ENCODE measurements around the gene PRKCI. TPM values are rescaled to one million over a fixed set of nuclear protein-coding genes. Genes with fewer than 3 reads are reported as not detected.
"Not testable (repeated sequence)": the region's sequence is repeated elsewhere in the genome, so short reads cannot be mapped to it uniquely, and the experiment has no call there.

The PRKCI gene
- total and polyA plus RNA-seq, 9 of the 15 experiments (the other 6 are each of a cell fraction or from before 2014, with no cell fraction given), result 10.5 to 43.2 (median 31.4) TPM

GRCh38 chr3:170327868-170328548 is 105.8 kb downstream of the PRKCI start:
- DNase-seq (ENCODE audit: extremely low read depth in 1 of 4, low spot score in 3 of 4); H3K27me3 ChIP-seq (ENCODE audit: control insufficient read depth in 2 of 2, insufficient read depth in 2 of 2, low read length in 2 of 2); H3K79me2 ChIP-seq (ENCODE audit: control insufficient read depth, insufficient read depth, low read length); H3K27ac ChIP-seq (ENCODE audit: extremely low read depth, low read depth, low read length); H3K4me2 ChIP-seq (ENCODE audit: insufficient read depth, low read length); H3K9me3 ChIP-seq (replicated peaks; ENCODE audit: control insufficient read depth, insufficient read depth, low read depth, low read length); BruUV-seq (replicated peaks); H4K20me1 ChIP-seq (replicated peaks; ENCODE audit: control insufficient read depth, insufficient read depth, low read length); FAIRE-seq; H3K36me3 ChIP-seq (ENCODE audit: control insufficient read depth, insufficient read depth, low read length); ATAC-seq; intact Hi-C loops (cut with micrococcal nuclease); H3K4me1 ChIP-seq (replicated peaks in 1 of 2; ENCODE audit: control insufficient read depth in 2 of 2, insufficient read depth in 2 of 2, low read length in 2 of 2); in situ Hi-C loops (cut with MboI); H3K9ac ChIP-seq (ENCODE audit: insufficient read depth in 1 of 2, low read depth in 2 of 2, low read length in 2 of 2); H3K9me1 ChIP-seq (ENCODE audit: control insufficient read depth, insufficient read depth, low read length); H3K4me3 ChIP-seq; H2AFZ ChIP-seq (ENCODE audit: low read depth, low read length); CTCF ChIA-PET (ENCODE audit: low intra/inter-chr PET ratio): not testable (repeated sequence)
- TF ChIP-seq NFYB (IDR thresholded peaks at IDR 0.05; ENCODE audit: extremely low read depth, insufficient read length) (peak; percentile 60), C11orf30 (IDR thresholded peaks at IDR 0.05; ENCODE audit: low read depth) (peak; percentile 8; the same call in 1 of the 2 replicates), ZNF316 (IDR thresholded peaks at IDR 0.05) (0 out of 2 replicates have a peak, but pooled peaks have one; percentile 40)
- 60% methylated on average over 6 of the region's 7 CpGs for WGBS (ENCODE audit: insufficient coverage, low coverage, missing lambda C conversion rate)
- POLR2A ChIA-PET, result interaction anchor here (1.4 to 1.5 kb wide), 2 partner anchors 28 to 31 kb away, joined by 3 read pairs; no protein-coding TSS in a partner anchor

GRCh38 chr3:170330366-170330765 is 108.1 kb downstream of the PRKCI start:
- POLR2A ChIA-PET, result no interaction called here
- TF ChIP-seq GABPA (tag; conservative IDR thresholded peaks at IDR 0.05; ENCODE audit: low read depth) (no peak), C11orf30 (IDR thresholded peaks at IDR 0.05; ENCODE audit: low read depth) (peak; percentile 64), ZNF121 (CRISPR knock-in tag; conservative IDR thresholded peaks at IDR 0.05) (no peak), CHD4 (IDR thresholded peaks at IDR 0.05; ENCODE audit: insufficient read depth, insufficient replicate concordance, low read depth, low read length, poor library complexity, severe bottlenecking) (no peak), POLR2AphosphoS5 (IDR thresholded peaks at IDR 0.05; ENCODE audit: control insufficient read depth, insufficient read depth, low read depth, low read length) (no peak), ZNF143 (CRISPR knock-in tag; IDR thresholded peaks at IDR 0.05) (no peak), JUND (IDR thresholded peaks at IDR 0.05; ENCODE audit: borderline replicate concordance, low read depth, low read length) (peak; percentile 90), JUND (tag; IDR thresholded peaks at IDR 0.05; ENCODE audit: borderline replicate concordance, low read depth, low read length) (peak; percentile 63; the same call in 1 of the 3 replicates), ZNF316 (IDR thresholded peaks at IDR 0.05) (peak; percentile 66), SAFB (IDR thresholded peaks at IDR 0.05; ENCODE audit: borderline replicate concordance, low read depth, low read length) (no peak), PTRF (tag; IDR thresholded peaks at IDR 0.05) (no peak), TCF7L2 (IDR thresholded peaks at IDR 0.05; ENCODE audit: low read depth, low read length) (no peak)
- TF ChIP-seq, protein P1, sequence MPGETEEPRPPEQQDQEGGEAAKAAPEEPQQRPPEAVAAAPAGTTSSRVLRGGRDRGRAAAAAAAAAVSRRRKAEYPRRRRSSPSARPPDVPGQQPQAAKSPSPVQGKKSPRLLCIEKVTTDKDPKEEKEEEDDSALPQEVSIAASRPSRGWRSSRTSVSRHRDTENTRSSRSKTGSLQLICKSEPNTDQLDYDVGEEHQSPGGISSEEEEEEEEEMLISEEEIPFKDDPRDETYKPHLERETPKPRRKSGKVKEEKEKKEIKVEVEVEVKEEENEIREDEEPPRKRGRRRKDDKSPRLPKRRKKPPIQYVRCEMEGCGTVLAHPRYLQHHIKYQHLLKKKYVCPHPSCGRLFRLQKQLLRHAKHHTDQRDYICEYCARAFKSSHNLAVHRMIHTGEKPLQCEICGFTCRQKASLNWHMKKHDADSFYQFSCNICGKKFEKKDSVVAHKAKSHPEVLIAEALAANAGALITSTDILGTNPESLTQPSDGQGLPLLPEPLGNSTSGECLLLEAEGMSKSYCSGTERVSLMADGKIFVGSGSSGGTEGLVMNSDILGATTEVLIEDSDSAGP (CRISPR knock-in tag; IDR thresholded peaks at IDR 0.05), result no peak

More at GRCh38 chr3:170330366-170330765, 108.1 kb downstream of the PRKCI start:
- Histone ChIP-seq H3K4me3 (no peak overlapping the region), H2AFZ (ENCODE audit: low read depth, low read length) (peak overlapping the region; percentile 60; the same call in 1 of the 2 replicates), H3K9me1 (ENCODE audit: control insufficient read depth, insufficient read depth, low read length) (no peaks in the 10 kb centered on the region), H3K9me3 (replicated peaks; ENCODE audit: control insufficient read depth, insufficient read depth, low read depth, low read length) (peaks cover 9% of the 10 kb centered on the region), H3K27me3 (ENCODE audit: control insufficient read depth in 2 of 2, insufficient read depth in 2 of 2, low read length in 2 of 2) (no peaks in the 10 kb centered on the region), H4K20me1 (replicated peaks; ENCODE audit: control insufficient read depth, insufficient read depth, low read length) (no peaks in the 10 kb centered on the region), H3K36me3 (ENCODE audit: control insufficient read depth, insufficient read depth, low read length) (no peaks in the 10 kb centered on the region), H3K79me2 (ENCODE audit: control insufficient read depth, insufficient read depth, low read length) (no peaks in the 10 kb centered on the region), H3K4me2 (ENCODE audit: insufficient read depth, low read length) (no peak overlapping the region), H3K4me1 (replicated peaks in 1 of 2; ENCODE audit: control insufficient read depth in 2 of 2, insufficient read depth in 2 of 2, low read length in 2 of 2) (peaks cover 10% of the 10 kb centered on the region in 2 experiments; a peak in 3 of 5 replicates), H3K27ac (ENCODE audit: extremely low read depth, low read depth, low read length) (peak overlapping the region; percentile 36; the same call in 1 of the 3 replicates), H3K9ac (ENCODE audit: insufficient read depth in 1 of 2, low read depth in 2 of 2, low read length in 2 of 2) (peak overlapping the region in 1 of 2 experiments; percentile 68; a peak in 1 of 4 replicates)
- CTCF ChIA-PET (ENCODE audit: low intra/inter-chr PET ratio), result no interaction called here
- in situ Hi-C loops (cut with MboI), result no loop called here
- WGBS (ENCODE audit: insufficient coverage, low coverage, missing lambda C conversion rate), result 30% methylated on average over 5 of the region's 5 CpGs
- intact Hi-C loops (cut with micrococcal nuclease), result no loop called here
- BruUV-seq (replicated peaks), result no TSS peak
- DNase-seq (ENCODE audit: extremely low read depth in 1 of 4, low spot score in 3 of 4), result peak; percentile 28 to 67 (median 41)
- FAIRE-seq, result peak; percentile 70
- peak; percentile 81 for ATAC-seq

Measured in K562 (cell line).